Neural cell (in vitro differentiated cells): ENCODE results near the gene HOXD8. TPM values are rescaled to one million over a fixed set of nuclear protein-coding genes. Genes with fewer than 3 reads are reported as not detected.

Source experiments
- H2AFZ ChIP-seq: fragments of 200-600, 300-800 bp; sonication (generic), shearing (Covaris generic); 2 replicates; pipeline ENCODE4 v1.6.0; 2014; ENCODE audit warnings: low read depth, mild to moderate bottlenecking, antibody characterized with exemption, low read length, moderate library complexity
- H3F3A ChIP-seq: fragments of 200-600 bp; shearing (Covaris generic); 2 replicates; pipeline ENCODE4 v1.6.1; 2016; ENCODE audit warnings: mild to moderate bottlenecking, moderate library complexity, mixed read lengths, antibody characterized with exemption, low read length; ENCODE audit not compliant: insufficient read depth, poor library complexity, severe bottlenecking
- H3K27ac ChIP-seq: fragments of 200-600, 300-800 bp; sonication (generic), shearing (Covaris generic); 2 replicates; pipeline ENCODE4 v1.5.1; 2014; ENCODE audit warnings: mild to moderate bottlenecking, low read length, moderate library complexity
- H3K27me3 ChIP-seq: fragments of 300-800, 200-600 bp; sonication (generic), shearing (Covaris generic); 2 replicates; pipeline ENCODE4 v1.6.0; 2014; ENCODE audit warnings: mild to moderate bottlenecking, low read depth, low read length, moderate library complexity; ENCODE audit not compliant: insufficient read depth
- H3K36me3 ChIP-seq: fragments of 300-800, 200-600 bp; sonication (generic), shearing (Covaris generic); 2 replicates; pipeline ENCODE4 v1.5.1; 2014; ENCODE audit warnings: mild to moderate bottlenecking, antibody characterized with exemption, low read length, moderate library complexity; ENCODE audit not compliant: insufficient read depth
- H3K4me2 ChIP-seq: fragments of 300-800, 200-600 bp; sonication (generic), shearing (Covaris generic); 2 replicates; pipeline ENCODE4 v1.6.0; 2014; ENCODE audit warnings: mild to moderate bottlenecking, low read length
- H3K4me3 ChIP-seq: fragments of 300-800, 200-600 bp; sonication (generic), shearing (Covaris generic); 2 replicates; pipeline ENCODE4 v1.5.1; 2014; ENCODE audit warnings: mild to moderate bottlenecking, low read length, moderate library complexity
- H3K79me2 ChIP-seq: fragments of 200-600 bp; shearing (Covaris generic); replicated peaks from 2 replicates; pipeline ENCODE4 v1.6.0; 2014; ENCODE audit warnings: mild to moderate bottlenecking, low read length, moderate library complexity; ENCODE audit not compliant: insufficient read depth
- H3K9ac ChIP-seq: fragments of 300-800, 200-600 bp; sonication (generic), shearing (Covaris generic); 2 replicates; pipeline ENCODE4 v1.6.1; 2016; ENCODE audit warnings: mild to moderate bottlenecking, low read length, mixed read lengths
- H3K9me2 ChIP-seq: fragments of 200-600 bp; shearing (Covaris generic); 2 replicates; pipeline ENCODE4 v1.6.1; 2016; ENCODE audit warnings: mild to moderate bottlenecking, low read length, mixed read lengths; ENCODE audit not compliant: insufficient read depth
- H3K9me3 ChIP-seq: fragments of 200-600, 300-800 bp; sonication (generic), shearing (Covaris generic); 2 replicates; pipeline ENCODE4 v1.6.1; 2016; ENCODE audit warnings: mild to moderate bottlenecking, mixed run types, low read length, moderate library complexity, mixed read lengths
- H4K20me1 ChIP-seq: fragments of 200-600 bp; shearing (Covaris generic); 2 replicates; pipeline ENCODE4 v1.6.1; 2016; ENCODE audit warnings: mild to moderate bottlenecking, mixed run types; ENCODE audit not compliant: insufficient read depth
- EP300 ChIP-seq: fragments of 450-650 bp; conservative IDR thresholded peaks from 2 replicates; pipeline ENCODE4 v1.6.1; 2014; ENCODE audit warnings: antibody characterized with exemption, mild to moderate bottlenecking, moderate library complexity; ENCODE audit not compliant: poor library complexity, severe bottlenecking
- EZH2 ChIP-seq: fragments of 200-600, 300-800 bp; shearing (Covaris generic), sonication (generic); IDR thresholded peaks from 2 replicates; pipeline ENCODE4 v1.6.1; 2014; ENCODE audit warnings: antibody characterized with exemption, low read length, borderline replicate concordance, mild to moderate bottlenecking; ENCODE audit not compliant: insufficient read depth, poor library complexity, severe bottlenecking
- MXI1 ChIP-seq: fragments of 450-650 bp; conservative IDR thresholded peaks from 2 replicates; pipeline ENCODE4 v1.6.1; 2014; ENCODE audit warnings: antibody characterized with exemption, mild to moderate bottlenecking; ENCODE audit not compliant: poor library complexity, severe bottlenecking
- POLR2AphosphoS5 ChIP-seq: IDR thresholded peaks from 2 replicates; pipeline ENCODE4 v1.6.1; 2012
- RAD21 ChIP-seq: fragments of 450-650 bp; conservative IDR thresholded peaks from 2 replicates; pipeline ENCODE4 v1.6.1; 2014; ENCODE audit warnings: antibody characterized with exemption, mild to moderate bottlenecking, moderate library complexity
- SMC3 ChIP-seq: fragments of 450-650 bp; conservative IDR thresholded peaks from 2 replicates; pipeline ENCODE4 v1.6.1; 2014; ENCODE audit warnings: antibody characterized with exemption, mild to moderate bottlenecking, moderate library complexity; ENCODE audit not compliant: poor library complexity
- TAF1 ChIP-seq: IDR thresholded peaks from 2 replicates; pipeline ENCODE4 v1.6.1; 2012; ENCODE audit warnings: low read depth
- polyA plus RNA-seq: library from polyadenylated mRNA; depleted of rRNA; stranded (reverse); fragments of >200 nt; gene quantifications from 2 replicates; pipeline ENCODE4 v1.2.3, GENCODE V29; 2014
- TF ChIP-seq, protein P1 (sequence below): fragments of 450-650 bp; IDR thresholded peaks from 2 replicates; pipeline ENCODE4 v1.5.1; 2014; ENCODE audit warnings: antibody characterized with exemption, mild to moderate bottlenecking, moderate library complexity; ENCODE audit not compliant: poor library complexity, severe bottlenecking
- TF ChIP-seq, protein P2 (sequence below): IDR thresholded peaks from 2 replicates; pipeline ENCODE4 v1.6.1; 2012; ENCODE audit warnings: borderline replicate concordance

HOXD8 gene
- polyA plus RNA-seq, 1 donor from 2014 or later = not detected

DNA sequence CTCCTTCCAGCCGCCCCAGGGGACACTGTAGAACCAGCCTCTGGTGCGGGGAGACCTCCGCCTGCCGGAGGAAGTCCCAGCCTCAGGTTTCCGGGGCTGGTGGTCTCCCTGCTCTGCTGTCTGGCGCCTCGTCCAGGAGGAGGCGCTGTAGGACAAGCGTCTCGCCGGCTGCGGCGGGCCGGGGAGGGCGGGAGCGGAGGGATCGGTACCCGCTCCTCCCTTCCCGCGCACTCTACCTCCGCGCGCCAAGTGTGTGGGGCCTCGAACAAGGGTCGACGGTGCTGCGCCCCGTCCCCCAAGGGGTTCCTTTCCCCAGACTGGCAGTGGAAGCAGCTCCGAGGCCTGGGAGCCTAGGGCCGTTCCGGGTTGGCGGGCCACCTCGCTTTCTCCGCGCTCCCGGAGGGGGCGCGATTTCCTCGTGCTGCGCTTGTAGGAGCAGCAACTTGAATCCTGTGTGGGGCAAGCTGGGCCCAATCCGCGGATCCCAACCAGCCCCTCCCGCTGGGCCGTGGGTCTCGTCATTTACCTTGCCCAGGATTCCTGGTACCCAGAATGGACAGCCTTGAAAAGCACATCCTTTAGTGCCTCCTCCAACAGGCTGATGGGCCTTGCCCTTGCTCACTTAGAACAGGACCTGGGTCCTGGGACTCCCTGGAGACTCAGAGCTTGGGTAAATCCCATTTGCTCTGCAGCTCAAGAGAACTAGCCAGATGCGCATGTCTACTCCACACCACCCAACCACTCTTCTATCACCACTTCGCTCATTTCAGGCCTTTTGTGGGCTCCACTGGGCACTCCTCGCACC lies 11.2 kb downstream of the HOXD8 start:
- Histone ChIP-seq H3K4me2 (no peak overlapping the region), H3K4me3 (peak overlapping the region; percentile 61), H3K79me2 (no peaks in the 10 kb centered on the region), H2AFZ (no peak overlapping the region), H3K9me3 (peaks cover 4% of the 10 kb centered on the region), H4K20me1 (no peaks in the 10 kb centered on the region), H3K27ac (no peak overlapping the region), H3K36me3 (no peaks in the 10 kb centered on the region), H3K9ac (no peak overlapping the region), H3F3A (no peaks in the 10 kb centered on the region), H3K27me3 (peaks cover 99% of the 10 kb centered on the region), H3K9me2 (no peaks in the 10 kb centered on the region)
- TF ChIP-seq, protein P1, sequence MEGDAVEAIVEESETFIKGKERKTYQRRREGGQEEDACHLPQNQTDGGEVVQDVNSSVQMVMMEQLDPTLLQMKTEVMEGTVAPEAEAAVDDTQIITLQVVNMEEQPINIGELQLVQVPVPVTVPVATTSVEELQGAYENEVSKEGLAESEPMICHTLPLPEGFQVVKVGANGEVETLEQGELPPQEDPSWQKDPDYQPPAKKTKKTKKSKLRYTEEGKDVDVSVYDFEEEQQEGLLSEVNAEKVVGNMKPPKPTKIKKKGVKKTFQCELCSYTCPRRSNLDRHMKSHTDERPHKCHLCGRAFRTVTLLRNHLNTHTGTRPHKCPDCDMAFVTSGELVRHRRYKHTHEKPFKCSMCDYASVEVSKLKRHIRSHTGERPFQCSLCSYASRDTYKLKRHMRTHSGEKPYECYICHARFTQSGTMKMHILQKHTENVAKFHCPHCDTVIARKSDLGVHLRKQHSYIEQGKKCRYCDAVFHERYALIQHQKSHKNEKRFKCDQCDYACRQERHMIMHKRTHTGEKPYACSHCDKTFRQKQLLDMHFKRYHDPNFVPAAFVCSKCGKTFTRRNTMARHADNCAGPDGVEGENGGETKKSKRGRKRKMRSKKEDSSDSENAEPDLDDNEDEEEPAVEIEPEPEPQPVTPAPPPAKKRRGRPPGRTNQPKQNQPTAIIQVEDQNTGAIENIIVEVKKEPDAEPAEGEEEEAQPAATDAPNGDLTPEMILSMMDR = peak; percentile 77
- TF ChIP-seq RAD21 (peak; percentile 87), TAF1 (no peak), EP300 (no peak), MXI1 (no peak), SMC3 (peak; percentile 91), POLR2AphosphoS5 (no peak), EZH2 (no peak)
- TF ChIP-seq, protein P2, sequence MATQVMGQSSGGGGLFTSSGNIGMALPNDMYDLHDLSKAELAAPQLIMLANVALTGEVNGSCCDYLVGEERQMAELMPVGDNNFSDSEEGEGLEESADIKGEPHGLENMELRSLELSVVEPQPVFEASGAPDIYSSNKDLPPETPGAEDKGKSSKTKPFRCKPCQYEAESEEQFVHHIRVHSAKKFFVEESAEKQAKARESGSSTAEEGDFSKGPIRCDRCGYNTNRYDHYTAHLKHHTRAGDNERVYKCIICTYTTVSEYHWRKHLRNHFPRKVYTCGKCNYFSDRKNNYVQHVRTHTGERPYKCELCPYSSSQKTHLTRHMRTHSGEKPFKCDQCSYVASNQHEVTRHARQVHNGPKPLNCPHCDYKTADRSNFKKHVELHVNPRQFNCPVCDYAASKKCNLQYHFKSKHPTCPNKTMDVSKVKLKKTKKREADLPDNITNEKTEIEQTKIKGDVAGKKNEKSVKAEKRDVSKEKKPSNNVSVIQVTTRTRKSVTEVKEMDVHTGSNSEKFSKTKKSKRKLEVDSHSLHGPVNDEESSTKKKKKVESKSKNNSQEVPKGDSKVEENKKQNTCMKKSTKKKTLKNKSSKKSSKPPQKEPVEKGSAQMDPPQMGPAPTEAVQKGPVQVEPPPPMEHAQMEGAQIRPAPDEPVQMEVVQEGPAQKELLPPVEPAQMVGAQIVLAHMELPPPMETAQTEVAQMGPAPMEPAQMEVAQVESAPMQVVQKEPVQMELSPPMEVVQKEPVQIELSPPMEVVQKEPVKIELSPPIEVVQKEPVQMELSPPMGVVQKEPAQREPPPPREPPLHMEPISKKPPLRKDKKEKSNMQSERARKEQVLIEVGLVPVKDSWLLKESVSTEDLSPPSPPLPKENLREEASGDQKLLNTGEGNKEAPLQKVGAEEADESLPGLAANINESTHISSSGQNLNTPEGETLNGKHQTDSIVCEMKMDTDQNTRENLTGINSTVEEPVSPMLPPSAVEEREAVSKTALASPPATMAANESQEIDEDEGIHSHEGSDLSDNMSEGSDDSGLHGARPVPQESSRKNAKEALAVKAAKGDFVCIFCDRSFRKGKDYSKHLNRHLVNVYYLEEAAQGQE = no peak

- Histone ChIP-seq H3K36me3 (no peaks in the 10 kb centered on the region), H2AFZ (no peak overlapping the region), H4K20me1 (no peaks in the 10 kb centered on the region), H3K79me2 (no peaks in the 10 kb centered on the region), H3K9me3 (peaks cover 4% of the 10 kb centered on the region), H3K4me3 (no peak overlapping the region), H3F3A (no peaks in the 10 kb centered on the region), H3K4me2 (no peak overlapping the region), H3K27ac (no peak overlapping the region), H3K27me3 (peaks cover 99% of the 10 kb centered on the region), H3K9ac (no peak overlapping the region), H3K9me2 (no peaks in the 10 kb centered on the region)
- no peak for TF ChIP-seq RAD21
- TF ChIP-seq, protein P2 = no peak
- TF ChIP-seq, protein P1 = no peak
- TF ChIP-seq EP300 = no peak
- no peak for TF ChIP-seq EZH2
- TF ChIP-seq POLR2AphosphoS5 = no peak
- TF ChIP-seq MXI1 = no peak
- TF ChIP-seq TAF1 = no peak
- no peak for TF ChIP-seq SMC3
These were observed 12.8 kb downstream of the HOXD8 start for GRCh38 chr2:176142281-176142680.
